UCSD-AML1 (cell line): ENCODE results near the gene CLEC2B.

Experiments used
- DNase-seq: peaks from one replicate; lab custom pipeline; 2025; ENCODE audit not compliant: unreplicated experiment; lab: John Stamatoyannopoulos, UW

The CLEC2B gene

GRCh38 chr12:9870286-9870866 lies 1.2 kb upstream of the CLEC2B start:
- no peak for DNase-seq

GRCh38 chr12:9868951-9869306 lies 225 bp downstream of the CLEC2B start:
- DNase-seq, result no peak

- DNase-seq, result no peak
Observed at GRCh38 chr12:9868311-9868801, 798 bp downstream of the CLEC2B start.

- DNase-seq, result no peak
Observed at GRCh38 chr12:9867531-9867930, 1.6 kb downstream of the CLEC2B start.

GRCh38 chr12:9866860-9867269 lies 2.3 kb downstream of the CLEC2B start:
- no peak for DNase-seq

- peak; percentile 36 for DNase-seq
Observed at GRCh38 chr12:9864913-9865675, 4.1 kb downstream of the CLEC2B start.

GRCh38 chr12:9858135-9858534 lies 11.0 kb downstream of the CLEC2B start:
- DNase-seq, result no peak

- no peak for DNase-seq
Observed at GRCh38 chr12:9856894-9857293, 12.3 kb downstream of the CLEC2B start.

GRCh38 chr12:9856151-9856550 lies 13.0 kb downstream of the CLEC2B start:
- no peak for DNase-seq

GRCh38 chr12:9851927-9852326 lies 17.2 kb downstream of the CLEC2B start:
- DNase-seq, result no peak

GRCh38 chr12:9851050-9851449 lies 18.1 kb downstream of the CLEC2B start:
- no peak for DNase-seq

GRCh38 chr12:9848899-9849298 lies 20.3 kb downstream of the CLEC2B start:
- DNase-seq, result no peak

- DNase-seq, result no peak
Observed at GRCh38 chr12:9843407-9843806, 25.7 kb downstream of the CLEC2B start.

GRCh38 chr12:9831720-9832119 lies 37.4 kb downstream of the CLEC2B start:
- DNase-seq, result no peak

GRCh38 chr12:9829982-9830381 lies 39.2 kb downstream of the CLEC2B start:
- DNase-seq, result no peak

GRCh38 chr12:9829483-9829882 lies 39.7 kb downstream of the CLEC2B start:
- no peak for DNase-seq

- DNase-seq, result no peak
Observed at GRCh38 chr12:9827209-9827888, 41.8 kb downstream of the CLEC2B start, which contains the start of gene KLRF1. Gene KLRF1, plus strand, starts transcription at chr12:9827481. Its CDS starts 64 bp downstream, at chr12:9827545.

GRCh38 chr12:9820281-9820930 lies 48.7 kb downstream of the CLEC2B start:
- no peak for DNase-seq

- peak; percentile 95 for DNase-seq
Observed at GRCh38 chr12:9813821-9814798, 55.0 kb downstream of the CLEC2B start.

GRCh38 chr12:9811621-9812020 lies 57.5 kb downstream of the CLEC2B start:
- DNase-seq, result no peak
